Parathyroid adenoma (tissue), 2 donors: Measurements from ENCODE around the gene HABP2.

ENCODE experiments used
- H2AFZ ChIP-seq: fragments of 300-600 bp; sonication (generic); one replicate; pipeline ENCODE4 v1.7.0; 2017; ENCODE audit warnings: antibody characterized with exemption, mild to moderate bottlenecking
- H3K27ac ChIP-seq: fragments of 300-600 bp; sonication (generic); one replicate; pipeline ENCODE4 v1.7.0; 2017
- H3K27me3 ChIP-seq: fragments of 300-600 bp; sonication (generic); one replicate; pipeline ENCODE4 v1.7.0; 2017; ENCODE audit warnings: low read length; ENCODE audit not compliant: control insufficient read depth, insufficient read depth
- H3K36me3 ChIP-seq: fragments of 300-600 bp; sonication (generic); one replicate; pipeline ENCODE4 v1.7.0; 2017; ENCODE audit warnings: low read length; ENCODE audit not compliant: control insufficient read depth, insufficient read depth
- H3K4me1 ChIP-seq: fragments of 300-600 bp; sonication (generic); one replicate; pipeline ENCODE4 v1.7.0; 2017; ENCODE audit warnings: control low read depth
- H3K4me2 ChIP-seq: fragments of 300-600 bp; sonication (generic); one replicate; pipeline ENCODE4 v1.7.0; 2017; ENCODE audit warnings: low read length
- H3K4me3 ChIP-seq: fragments of 300-600 bp; sonication (generic); one replicate; pipeline ENCODE4 v1.7.0; 2017; ENCODE audit warnings: low read depth, low read length
- H3K79me2 ChIP-seq: fragments of 300-600 bp; sonication (generic); one replicate; pipeline ENCODE4 v1.7.0; 2017; ENCODE audit warnings: control low read depth
- H3K9ac ChIP-seq: fragments of 300-600 bp; sonication (generic); one replicate; pipeline ENCODE4 v1.7.0; 2017; ENCODE audit warnings: mild to moderate bottlenecking
- H3K9me3 ChIP-seq: fragments of 300-600 bp; sonication (generic); one replicate; pipeline ENCODE4 v1.7.0; 2017; ENCODE audit warnings: low read length; ENCODE audit not compliant: control insufficient read depth
- TF ChIP-seq, protein P1 (sequence below): fragments of 300-600 bp; sonication (generic); IDR thresholded peaks from one replicate; pipeline ENCODE4 v1.7.0; 2017; ENCODE audit warnings: antibody characterized with exemption, mild to moderate bottlenecking
- donor health status: primary hyperparathyroidism.

Gene HABP2

DNA sequence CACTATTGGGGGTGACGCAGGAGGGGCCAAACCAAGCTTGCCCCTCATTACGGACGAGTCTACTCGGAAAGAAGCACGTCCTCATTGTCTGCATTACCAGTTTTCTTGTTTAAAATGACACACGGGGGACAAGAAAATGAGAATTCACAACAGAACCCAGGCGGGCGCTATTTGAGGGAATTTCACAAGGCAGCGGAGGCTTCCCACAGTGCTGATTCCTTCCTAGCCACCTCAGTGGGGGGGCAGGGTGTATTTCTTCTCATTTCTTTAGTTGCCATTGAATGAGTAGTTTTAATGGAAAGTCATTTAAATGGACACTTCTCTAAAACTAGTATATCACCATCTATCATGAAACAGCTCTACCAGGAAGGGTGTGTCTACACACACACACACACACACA, 68.1 kb downstream of the HABP2 start:
- Histone ChIP-seq H3K9ac (no peak overlapping the region), H3K4me2 (no peak overlapping the region), H3K4me3 (no peak overlapping the region), H3K36me3 (no peaks in the 10 kb centered on the region), H3K9me3 (no peaks in the 10 kb centered on the region), H3K4me1 (no peaks in the 10 kb centered on the region), H3K79me2 (no peaks in the 10 kb centered on the region), H2AFZ (no peak overlapping the region), H3K27me3 (no peaks in the 10 kb centered on the region), H3K27ac (no peak overlapping the region)
- TF ChIP-seq, protein P1, sequence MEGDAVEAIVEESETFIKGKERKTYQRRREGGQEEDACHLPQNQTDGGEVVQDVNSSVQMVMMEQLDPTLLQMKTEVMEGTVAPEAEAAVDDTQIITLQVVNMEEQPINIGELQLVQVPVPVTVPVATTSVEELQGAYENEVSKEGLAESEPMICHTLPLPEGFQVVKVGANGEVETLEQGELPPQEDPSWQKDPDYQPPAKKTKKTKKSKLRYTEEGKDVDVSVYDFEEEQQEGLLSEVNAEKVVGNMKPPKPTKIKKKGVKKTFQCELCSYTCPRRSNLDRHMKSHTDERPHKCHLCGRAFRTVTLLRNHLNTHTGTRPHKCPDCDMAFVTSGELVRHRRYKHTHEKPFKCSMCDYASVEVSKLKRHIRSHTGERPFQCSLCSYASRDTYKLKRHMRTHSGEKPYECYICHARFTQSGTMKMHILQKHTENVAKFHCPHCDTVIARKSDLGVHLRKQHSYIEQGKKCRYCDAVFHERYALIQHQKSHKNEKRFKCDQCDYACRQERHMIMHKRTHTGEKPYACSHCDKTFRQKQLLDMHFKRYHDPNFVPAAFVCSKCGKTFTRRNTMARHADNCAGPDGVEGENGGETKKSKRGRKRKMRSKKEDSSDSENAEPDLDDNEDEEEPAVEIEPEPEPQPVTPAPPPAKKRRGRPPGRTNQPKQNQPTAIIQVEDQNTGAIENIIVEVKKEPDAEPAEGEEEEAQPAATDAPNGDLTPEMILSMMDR, result no peak

DNA sequence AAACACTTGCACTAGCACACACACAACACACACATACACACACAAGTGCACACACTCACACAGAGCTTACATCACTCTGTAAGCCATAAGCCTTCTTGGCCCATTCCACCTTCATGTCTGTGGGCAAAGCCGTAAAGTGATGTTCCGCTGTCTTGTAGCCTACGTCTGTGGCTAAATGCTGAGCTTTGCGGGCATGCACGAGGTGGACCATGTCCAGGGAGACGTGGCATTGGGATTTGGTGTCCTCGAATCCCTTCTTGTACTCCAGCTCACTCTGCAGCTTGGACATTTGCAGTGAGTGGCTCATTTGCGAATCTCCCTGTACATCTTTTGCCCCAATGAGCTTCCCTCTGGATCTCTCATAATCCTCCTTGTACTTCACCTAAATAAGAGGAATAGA, 68.9 kb downstream of the HABP2 start:
- TF ChIP-seq, protein P1, result no peak
- H3K36me3 ChIP-seq, result no peaks in the 10 kb centered on the region
- H3K27ac ChIP-seq, result no peak overlapping the region
- no peak overlapping the region for H3K9ac ChIP-seq
- no peaks in the 10 kb centered on the region for H3K27me3 ChIP-seq
- H3K79me2 ChIP-seq, result no peaks in the 10 kb centered on the region
- H2AFZ ChIP-seq, result no peak overlapping the region
- no peak overlapping the region for H3K4me3 ChIP-seq
- H3K9me3 ChIP-seq, result no peaks in the 10 kb centered on the region
- no peaks in the 10 kb centered on the region for H3K4me1 ChIP-seq
- no peak overlapping the region for H3K4me2 ChIP-seq

DNA sequence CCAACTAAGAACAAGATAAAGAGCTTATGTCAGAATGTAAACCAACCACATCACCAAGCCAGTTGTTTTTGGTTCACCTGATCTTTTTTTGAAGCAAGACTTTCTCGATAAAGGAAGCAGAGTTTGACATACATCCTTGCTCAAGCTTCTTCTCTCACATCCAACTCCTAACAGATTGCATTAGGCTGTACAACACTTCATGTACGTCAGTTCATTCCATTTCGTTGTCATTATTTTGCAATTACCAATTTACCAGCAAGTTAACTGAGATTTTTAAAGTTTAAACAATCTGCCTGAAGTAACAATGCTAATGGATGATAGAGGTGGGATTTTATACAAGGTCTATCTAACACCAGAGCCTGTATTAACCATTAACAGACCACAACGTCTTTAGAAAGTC, 70.0 kb downstream of the HABP2 start:
- TF ChIP-seq, protein P1, result no peak
- Histone ChIP-seq H3K9ac (no peak overlapping the region), H3K4me3 (no peak overlapping the region), H3K27me3 (no peaks in the 10 kb centered on the region), H3K4me2 (no peak overlapping the region), H3K9me3 (no peaks in the 10 kb centered on the region), H3K27ac (no peak overlapping the region), H3K4me1 (no peaks in the 10 kb centered on the region), H3K36me3 (no peaks in the 10 kb centered on the region), H2AFZ (no peak overlapping the region), H3K79me2 (no peaks in the 10 kb centered on the region)

DNA sequence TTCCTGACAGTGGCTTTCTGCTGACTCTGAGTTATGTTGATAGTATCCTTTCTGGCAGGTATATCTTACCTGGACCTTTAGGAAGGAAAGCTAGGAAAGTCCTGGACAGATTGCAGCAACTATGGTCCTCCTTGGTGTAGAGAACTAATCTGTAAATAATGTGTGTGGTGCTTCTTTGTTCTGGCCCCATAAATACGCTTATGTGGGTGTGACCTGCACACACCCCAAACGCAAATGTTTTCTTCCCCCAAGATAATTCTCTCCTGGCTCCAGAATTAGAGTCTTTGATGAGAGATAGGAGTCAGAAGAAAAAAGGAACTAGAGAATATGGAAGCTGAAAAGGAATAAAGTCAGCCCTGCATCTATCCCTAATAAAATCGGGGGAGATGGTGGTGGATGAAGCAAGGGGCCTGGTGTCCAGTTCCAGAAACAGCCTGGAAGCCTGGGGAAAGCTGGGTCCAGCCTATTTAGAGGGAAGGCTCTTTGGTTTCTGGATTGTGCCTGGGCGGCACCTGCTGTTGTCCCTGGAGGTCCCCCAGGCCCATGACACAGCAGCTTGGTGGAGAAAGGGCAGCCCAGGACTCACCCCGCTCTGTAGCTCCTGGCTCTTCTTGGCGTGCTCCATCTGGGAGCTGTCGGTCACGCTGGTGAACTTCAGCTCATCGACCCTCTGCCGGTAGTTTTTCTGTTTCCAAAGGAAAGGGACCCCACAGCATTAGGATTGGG, 72.8 kb downstream of the HABP2 start:
- Histone ChIP-seq H3K27me3 (no peaks in the 10 kb centered on the region), H3K9me3 (no peaks in the 10 kb centered on the region), H3K4me2 (no peak overlapping the region), H3K79me2 (no peaks in the 10 kb centered on the region), H3K36me3 (no peaks in the 10 kb centered on the region), H3K4me3 (no peak overlapping the region), H2AFZ (no peak overlapping the region), H3K27ac (no peak overlapping the region), H3K9ac (no peak overlapping the region), H3K4me1 (no peaks in the 10 kb centered on the region)
- TF ChIP-seq, protein P1, result no peak

DNA sequence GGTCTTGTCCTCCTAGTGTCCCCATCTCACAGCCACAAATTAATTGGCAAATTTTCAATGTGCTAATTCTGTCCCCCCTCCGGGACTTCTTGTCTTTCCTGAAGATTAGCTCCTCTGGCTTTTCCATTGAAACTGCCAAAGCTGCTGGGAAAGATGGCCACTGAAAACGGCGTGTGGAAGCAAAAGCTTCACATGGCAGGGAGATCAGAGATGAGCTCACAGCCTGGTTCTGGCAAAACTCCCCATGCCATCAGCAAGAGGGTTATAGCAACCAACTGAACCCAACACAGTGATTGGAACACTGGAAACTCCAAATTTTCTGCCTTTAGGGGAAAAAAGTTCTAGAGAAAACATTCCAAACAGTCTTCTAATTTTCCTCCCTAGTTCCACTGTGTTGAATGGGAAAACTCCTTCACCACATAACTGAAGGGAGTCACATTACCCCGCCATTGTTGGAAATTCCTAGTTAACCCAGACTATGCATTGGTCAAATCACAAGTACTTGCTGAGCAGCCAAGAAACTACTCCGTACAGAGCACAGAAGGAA, 74.0 kb downstream of the HABP2 start:
- Histone ChIP-seq H2AFZ (no peak overlapping the region), H3K79me2 (no peaks in the 10 kb centered on the region)

More for the DNA sequence above, 74.0 kb downstream of the HABP2 start:
- Histone ChIP-seq H3K4me2 (no peak overlapping the region), H3K27ac (no peak overlapping the region), H3K9me3 (no peaks in the 10 kb centered on the region), H3K4me1 (no peaks in the 10 kb centered on the region), H3K36me3 (no peaks in the 10 kb centered on the region), H3K27me3 (no peaks in the 10 kb centered on the region), H3K9ac (no peak overlapping the region), H3K4me3 (no peak overlapping the region)
- TF ChIP-seq, protein P1, result no peak
